IMR-90 (cell line): ENCODE results near the gene HCN3. TPM values are rescaled to one million over a fixed set of nuclear protein-coding genes. Genes with fewer than 3 reads are reported as not detected.

ENCODE experiments used
- ATAC-seq: fragments of 200-7000 bp; cut with Tn5 transposase; 2 replicates; pipeline ENCODE4 v1.9.1; 2020; ENCODE audit warnings: low read depth, mild to moderate bottlenecking, moderate library complexity
- BruUV-seq: library from RNA; stranded (reverse); fragments of 400-500 nt; replicated peaks from 2 replicates; lab custom pipeline; 2021; lab: Mats Ljungman, UMichigan
- CTCF ChIA-PET: fragments of 300-600 bp; formaldehyde crosslinking; extraction: SDS; loops from one replicate; lab custom pipeline; 2021; ENCODE audit warnings: antibody characterized with exemption; lab: Yijun Ruan, JAX
- POLR2A ChIA-PET: fragments of 300-600 bp; sonication (Branson Sonifier 250); formaldehyde crosslinking; loops from one replicate; lab custom pipeline; 2022; ENCODE audit warnings: antibody characterized with exemption; ENCODE audit not compliant: unreplicated experiment; lab: Charles Lee
- DNase-seq: peaks from one replicate; pipeline ENCODE4 v3.0.0; 2013
- H2AFZ ChIP-seq: replicated peaks from 2 replicates; pipeline ENCODE3; 2013; ENCODE audit warnings: low read length, mild to moderate bottlenecking; ENCODE audit not compliant: poor library complexity
- H2AK5ac ChIP-seq: 2 replicates; pipeline ENCODE4 v1.6.1; 2013; ENCODE audit warnings: low read depth, low read length, inconsistent platforms
- H2AK9ac ChIP-seq: replicated peaks from 2 replicates; pipeline ENCODE3; 2013; ENCODE audit warnings: mild to moderate bottlenecking, low read depth, low read length, moderate library complexity; ENCODE audit not compliant: poor library complexity
- H2BK120ac ChIP-seq: 2 replicates; pipeline ENCODE4 v1.6.1; 2013; ENCODE audit warnings: low read depth, low read length, inconsistent platforms
- H2BK15ac ChIP-seq: 3 replicates; pipeline ENCODE4 v1.6.1; 2013; ENCODE audit warnings: low read depth, low read length, inconsistent platforms
- H2BK20ac ChIP-seq: 2 replicates; pipeline ENCODE4 v1.6.1; 2013; ENCODE audit warnings: low read depth, mild to moderate bottlenecking, inconsistent platforms, low read length, moderate library complexity
- H2BK5ac ChIP-seq: 2 replicates; pipeline ENCODE4 v1.6.1; 2013; ENCODE audit warnings: mild to moderate bottlenecking, low read depth, low read length, inconsistent platforms; ENCODE audit not compliant: poor library complexity, severe bottlenecking
- H3K14ac ChIP-seq: replicated peaks from 2 replicates; pipeline ENCODE4 v1.6.1; 2013; ENCODE audit warnings: low read depth, low read length, inconsistent platforms
- H3K18ac ChIP-seq: 2 replicates; pipeline ENCODE4 v1.6.1; 2013; ENCODE audit warnings: low read depth, low read length, control low read depth
- H3K23ac ChIP-seq: 2 replicates; pipeline ENCODE4 v1.6.1; 2013; ENCODE audit warnings: low read depth, low read length, inconsistent platforms
- H3K27ac ChIP-seq: 2 replicates; pipeline ENCODE4 v1.5.1; 2013; ENCODE audit warnings: mild to moderate bottlenecking, control low read depth, low read length; ENCODE audit not compliant: insufficient read depth
- H3K27me3 ChIP-seq: 2 replicates; pipeline ENCODE4 v1.6.1; 2013; ENCODE audit warnings: low read length; ENCODE audit not compliant: control insufficient read depth, insufficient read depth
- H3K36me3 ChIP-seq: 2 replicates; pipeline ENCODE4 v1.6.1; 2013; ENCODE audit warnings: low read length, mixed read lengths; ENCODE audit not compliant: control insufficient read depth, insufficient read depth
- H3K4ac ChIP-seq: 2 replicates; pipeline ENCODE4 v1.6.1; 2013; ENCODE audit warnings: low read depth, low read length, inconsistent platforms
- H3K4me1 ChIP-seq: 2 replicates; pipeline ENCODE4 v1.6.1; 2013; ENCODE audit warnings: low read length, mixed read lengths; ENCODE audit not compliant: control insufficient read depth, insufficient read depth
- H3K4me2 ChIP-seq: 2 replicates; pipeline ENCODE4 v1.6.1; 2013; ENCODE audit warnings: low read depth, mild to moderate bottlenecking, control low read depth, low read length, moderate library complexity
- H3K4me3 ChIP-seq: 2 replicates; pipeline ENCODE4 v1.5.1; 2013; ENCODE audit warnings: low read depth, mild to moderate bottlenecking, control low read depth, low read length, moderate library complexity; ENCODE audit not compliant: insufficient read depth
- H3K56ac ChIP-seq: 2 replicates; pipeline ENCODE4 v1.6.1; 2013; ENCODE audit warnings: low read length, inconsistent platforms; ENCODE audit not compliant: insufficient read depth; ENCODE audit errors: extremely low read depth
- H3K79me1 ChIP-seq, 2 experiments: 2 replicates each; pipeline ENCODE4 v1.6.1; 2013; ENCODE audit warnings: low read length in 2 of 2, inconsistent platforms in 1 of 2, low read depth in 1 of 2
- H3K9ac ChIP-seq: 2 replicates; pipeline ENCODE4 v1.6.1; 2013; ENCODE audit warnings: low read depth, low read length, control low read depth
- H3K9me1 ChIP-seq: 2 replicates; pipeline ENCODE4 v1.6.1; 2013; ENCODE audit warnings: low read length, inconsistent platforms; ENCODE audit not compliant: insufficient read depth
- H3K9me3 ChIP-seq: 2 replicates; pipeline ENCODE4 v1.6.1; 2013; ENCODE audit warnings: low read length; ENCODE audit not compliant: control insufficient read depth, insufficient read depth
- H4K20me1 ChIP-seq: 2 replicates; pipeline ENCODE4 v1.6.1; 2013; ENCODE audit warnings: low read length, inconsistent platforms; ENCODE audit not compliant: insufficient read depth
- H4K5ac ChIP-seq: 2 replicates; pipeline ENCODE4 v1.6.1; 2013; ENCODE audit warnings: mild to moderate bottlenecking, low read depth, low read length, control low read depth
- H4K8ac ChIP-seq, 2 experiments: 2 replicates each; pipeline ENCODE4 v1.6.1; 2013; ENCODE audit warnings: low read depth in 2 of 2, low read length in 2 of 2, control low read depth in 1 of 2, inconsistent platforms in 1 of 2
- H4K91ac ChIP-seq: 2 replicates; pipeline ENCODE4 v1.6.1; 2013; ENCODE audit warnings: low read depth, low read length, inconsistent platforms; ENCODE audit not compliant: insufficient read depth
- BHLHE40 ChIP-seq: fragments of 150-350 bp; IDR thresholded peaks from 2 replicates; pipeline ENCODE4 v1.6.1; 2016; ENCODE audit warnings: mild to moderate bottlenecking, low read depth, low read length
- FOS ChIP-seq: fragments of 150-350 bp; IDR thresholded peaks from 2 replicates; pipeline ENCODE4 v1.6.1; 2016; ENCODE audit warnings: low read depth, low read length
- RAD21 ChIP-seq: IDR thresholded peaks from 2 replicates; pipeline ENCODE4 v1.6.1; 2012; ENCODE audit warnings: low read length, improper control_type of control experiment
- WGBS, 2 experiments: methylation state at CpG; one replicate each; pipeline versions ENCODE4 v1.1.5 to v1.1.7; 2013; ENCODE audit warnings: missing lambda C conversion rate in 2 of 2; ENCODE audit not compliant: insufficient read length in 1 of 2; ENCODE audit errors: extremely low coverage in 2 of 2; 5-methylcytosine and 5-hydroxymethylcytosine counted together
- dilution Hi-C: fragments of 300-500 bp; cut with HindIII; formaldehyde crosslinking; loops from one replicate; pipeline ENCODE4 v1.14.3; 2018; ENCODE audit warnings: low sequenced_read_pairs; ENCODE audit not compliant: unreplicated experiment
- in situ Hi-C: fragments of 300-500 bp; cut with MboI; formaldehyde crosslinking; loops from 3 replicates; pipeline ENCODE4 v1.14.3; 2019; ENCODE audit warnings: low sequenced_read_pairs, inconsistent platforms, mixed read lengths
- intact Hi-C: fragments of 100-400 bp; cut with micrococcal nuclease; formaldehyde crosslinking; loops from 2 replicates; pipeline ENCODE4 v1.10.0; 2022
- polyA plus RNA-seq, 3 experiments: library from polyadenylated mRNA; depleted of rRNA; stranded (reverse); fragments of >200 nt; gene quantifications; 2 replicates each; pipeline ENCODE4 v1.2.3, GENCODE V29; 2012; ENCODE audit warnings: low replicate concordance in 1 of 3
- total RNA-seq: library from RNA; depleted of rRNA; stranded (reverse); fragments of >200 nt; gene quantifications from 2 replicates; pipeline ENCODE4 v1.2.3, GENCODE V29; 2012

Gene HCN3
- total and polyA plus RNA-seq, 2 of the 4 experiments (the other 2 are of a cell fraction), result 0.36 to 2.7 TPM

- Histone ChIP-seq H4K5ac (peak overlapping the region; percentile 5; the same call in 1 of the 2 replicates), H2AK9ac (peak overlapping the region; percentile 99), H3K56ac (peak overlapping the region; percentile 75), H4K8ac (peak overlapping the region; percentile 70 to 89), H3K36me3 (peaks cover 11% of the 10 kb centered on the region), H2AK5ac (peak overlapping the region; percentile 83), H3K27me3 (no peaks in the 10 kb centered on the region), H3K27ac (peak overlapping the region; percentile 72), H2BK5ac (peak overlapping the region; percentile 67), H3K9ac (peak overlapping the region; percentile 88), H3K4me1 (peaks cover 4% of the 10 kb centered on the region), H4K91ac (peak overlapping the region; percentile 78), H3K18ac (no peak overlapping the region), H3K79me1 (peaks cover 15 to 41% of the 10 kb centered on the region in 2 experiments), H4K20me1 (no peaks in the 10 kb centered on the region), H2AFZ (peak overlapping the region; percentile 95), H3K9me1 (peaks cover 7% of the 10 kb centered on the region; the same call in 1 of the 2 replicates), H2BK20ac (no peak overlapping the region), H3K23ac (peak overlapping the region; percentile 77; the same call in 1 of the 2 replicates), H3K4me3 (peak overlapping the region; percentile 62), H3K14ac (peak overlapping the region; percentile 86), H3K4ac (peak overlapping the region; percentile 79), H3K9me3 (no peaks in the 10 kb centered on the region), H2BK120ac (peak overlapping the region; percentile 8; the same call in 1 of the 2 replicates), H2BK15ac (no peak overlapping the region; the same call in 2 of the 3 replicates), H3K4me2 (peak overlapping the region; percentile 96)
- ChIA-PET POLR2A (no interaction called here), CTCF (no interaction called here)
- DNase-seq (no peak), ATAC-seq (no peak)
- intact Hi-C loops (loop anchor here (5.0 kb wide), 1 partner anchor 47 kb away; the partner anchor contains the start of gene SCAMP3), dilution Hi-C loops (no loop called here), in situ Hi-C loops (no loop called here)
- TF ChIP-seq RAD21 (no peak), BHLHE40 (no peak), FOS (no peak)
- no CpG with 5 or more reads among the region's 11 CpGs for WGBS, 2 experiments
- BruUV-seq, result no TSS peak
These were observed 32.3 kb downstream of the HCN3 start for GRCh38 chr1:155309423-155310021.
